ENCODE measurements around the gene UPB1.

GRCh38 chr22:24519496-24519895 lies 24.4 kb downstream of the UPB1 start:
- TF ChIP-seq CTCF (IDR thresholded peaks at IDR 0.05; ENCODE audit: low read depth, low read length, poor library complexity, severe bottlenecking), result no peak
- no peak for TF ChIP-seq EZH2phosphoT487 (IDR thresholded peaks at IDR 0.05; ENCODE audit: borderline replicate concordance, low read length)

Data from DOHH2 (cell line).